GM12878 (cell line): ENCODE measurements around the gene TARS3. TPM values are rescaled to one million over a fixed set of nuclear protein-coding genes. Genes with fewer than 3 reads are reported as not detected.

Experiments used
- ATAC-seq: fragments of 200-7000 bp; cut with Tn5 transposase; 3 replicates; pipeline ENCODE4 v1.9.1; 2020; ENCODE audit warnings: mild to moderate bottlenecking, moderate library complexity
- BruUV-seq: library from RNA; stranded (reverse); fragments of 400-500 nt; replicated peaks from 2 replicates; lab custom pipeline; 2021; lab: Mats Ljungman, UMichigan
- CTCF ChIA-PET: fragments of 300-600 bp; sonication (Branson Sonifier 250); formaldehyde crosslinking; extraction: SDS; loops from one replicate; lab custom pipeline; 2021; ENCODE audit warnings: inconsistent platforms; lab: Yijun Ruan, JAX
- POLR2A ChIA-PET: fragments of 350-600 bp; formaldehyde crosslinking; extraction: SDS; loops from one replicate; lab custom pipeline; 2021; ENCODE audit warnings: inconsistent platforms; lab: Charles Lee
- RAD21 ChIA-PET: fragments of 300-600 bp; sonication (Branson Sonifier 250); formaldehyde crosslinking; loops from one replicate; lab custom pipeline; 2023; ENCODE audit warnings: antibody characterized with exemption; ENCODE audit not compliant: unreplicated experiment; lab: Charles Lee
- SMC1A ChIA-PET: fragments of 300-600 bp; sonication (Branson Sonifier 250); formaldehyde crosslinking; loops from one replicate; lab custom pipeline; 2023; ENCODE audit not compliant: unreplicated experiment, uncharacterized antibody; lab: Charles Lee
- DNase-seq: peaks from one replicate; pipeline ENCODE4 v3.0.0-alpha.2; 2011; ENCODE audit warnings: low read depth, low spot score
- FAIRE-seq: peaks from 3 replicates; lab custom pipeline; 2011; peaks lifted over from hg19 to GRCh38; lab: Jason Lieb, UNC
- H2AFZ ChIP-seq: 2 replicates; pipeline ENCODE4 v1.6.0; 2011; ENCODE audit warnings: low read depth, low read length, control low read depth; ENCODE audit not compliant: control insufficient read depth
- H3K27ac ChIP-seq: 2 replicates; pipeline ENCODE4 v1.5.1; 2011; ENCODE audit warnings: control low read depth; ENCODE audit not compliant: control insufficient read depth, insufficient read depth
- H3K27me3 ChIP-seq, 2 experiments: replicated peaks in 1 of 2; 2 replicates each; pipeline versions ENCODE4 v1.6.0 to v1.6.1; 2011; ENCODE audit warnings: low read length in 1 of 2; ENCODE audit not compliant: control insufficient read depth in 2 of 2, insufficient read depth in 2 of 2
- H3K36me3 ChIP-seq, 2 experiments: 2 replicates each; pipeline ENCODE4 v1.5.1; 2011; ENCODE audit warnings: low read length in 1 of 2; ENCODE audit not compliant: control insufficient read depth in 2 of 2, insufficient read depth in 2 of 2
- H3K4me1 ChIP-seq: 2 replicates; pipeline ENCODE4 v1.6.1; 2011; ENCODE audit warnings: mild to moderate bottlenecking, low read length, moderate library complexity, mixed read lengths; ENCODE audit not compliant: control insufficient read depth, insufficient read depth
- H3K4me2 ChIP-seq: 2 replicates; pipeline ENCODE4 v1.6.0; 2011; ENCODE audit warnings: control low read depth; ENCODE audit not compliant: control insufficient read depth, insufficient read depth
- H3K4me3 ChIP-seq: fragments of 200-600 bp; sonication (generic); 2 replicates; pipeline ENCODE4 v1.5.1; 2016
- H3K79me2 ChIP-seq: 2 replicates; pipeline ENCODE4 v1.6.0; 2011; ENCODE audit warnings: low read length; ENCODE audit not compliant: control insufficient read depth, insufficient read depth
- H3K9ac ChIP-seq: 2 replicates; pipeline ENCODE4 v1.8.0; 2011; ENCODE audit warnings: low read length, control low read depth, mixed read lengths; ENCODE audit not compliant: control insufficient read depth, insufficient read depth
- H3K9me3 ChIP-seq: replicated peaks from 3 replicates; pipeline ENCODE4 v1.5.1; 2011; ENCODE audit warnings: mild to moderate bottlenecking, low read length; ENCODE audit not compliant: control insufficient read depth, insufficient read depth
- H4K20me1 ChIP-seq: 2 replicates; pipeline ENCODE4 v1.6.0; 2011; ENCODE audit not compliant: control insufficient read depth, insufficient read depth
- CREM ChIP-seq: IDR thresholded peaks from 2 replicates; pipeline ENCODE4 v1.6.1; 2014; ENCODE audit warnings: antibody characterized with exemption, low read depth
- EED ChIP-seq: sonication (generic); IDR thresholded peaks from 2 replicates; pipeline ENCODE4 v1.6.1; 2016; ENCODE audit warnings: antibody characterized with exemption, low read depth
- IKZF2 ChIP-seq, 2 experiments: fragments of 450-650 bp; IDR thresholded peaks; 2 replicates each; pipeline ENCODE4 v1.6.1; 2017; ENCODE audit warnings: mild to moderate bottlenecking in 2 of 2, moderate library complexity in 2 of 2
- MEF2A ChIP-seq: IDR thresholded peaks from 2 replicates; pipeline ENCODE4 v1.6.1; 2011; ENCODE audit warnings: low read depth, mild to moderate bottlenecking, low read length, moderate library complexity; ENCODE audit not compliant: insufficient read depth
- NFXL1 ChIP-seq: fragments of 450-650 bp; IDR thresholded peaks from 2 replicates; pipeline ENCODE4 v1.6.1; 2017; ENCODE audit warnings: antibody characterized with exemption, mild to moderate bottlenecking, borderline replicate concordance
- PAX8 ChIP-seq: fragments of 450-650 bp; IDR thresholded peaks from 2 replicates; pipeline ENCODE4 v1.6.1; 2017; ENCODE audit warnings: mild to moderate bottlenecking, moderate library complexity
- POLR2A ChIP-seq: IDR thresholded peaks from 2 replicates; pipeline ENCODE4 v1.6.1; 2011; ENCODE audit warnings: low read depth, mild to moderate bottlenecking, low read length
- RELA ChIP-seq: fragments of 450-650 bp; IDR thresholded peaks from 2 replicates; pipeline ENCODE4 v1.8.0; 2014; ENCODE audit warnings: borderline replicate concordance; ENCODE audit not compliant: partially characterized antibody
- SIN3A ChIP-seq: IDR thresholded peaks from 2 replicates; pipeline ENCODE4 v1.6.1; 2012; ENCODE audit warnings: low read depth, low read length, improper control_type of control experiment
- TCF3 ChIP-seq: IDR thresholded peaks from 2 replicates; pipeline ENCODE4 v1.6.1; 2012; ENCODE audit warnings: low read depth, mild to moderate bottlenecking, low read length, borderline replicate concordance; ENCODE audit not compliant: insufficient read depth
- YBX1 ChIP-seq: fragments of 450-650 bp; IDR thresholded peaks from 2 replicates; pipeline ENCODE4 v1.6.1; 2016; ENCODE audit warnings: antibody characterized with exemption
- WGBS: methylation state at CpG from one replicate; pipeline ENCODE4 v1.1.6; 2016; ENCODE audit warnings: low lambda C conversion rate; ENCODE audit not compliant: insufficient replicate concordance, insufficient coverage; ENCODE audit errors: missing lambda C conversion rate; 5-methylcytosine and 5-hydroxymethylcytosine counted together
- in situ Hi-C: fragments of 300-500 bp; cut with MboI; formaldehyde crosslinking; loops from 9 replicates; pipeline ENCODE4 v1.14.3; 2018; ENCODE audit warnings: mixed read lengths
- intact Hi-C: fragments of 100-400 bp; cut with micrococcal nuclease; formaldehyde crosslinking; loops from one replicate; pipeline ENCODE4 v1.14.2; 2022; ENCODE audit not compliant: unreplicated experiment
- polyA plus RNA-seq, 11 experiments: library from polyadenylated mRNA; depleted of rRNA in 4 of 11; unstranded in 6 of 11; stranded (reverse) in 5 of 11; fragments of >200 nt; fragmentation: Nextera tagmentation in 4 of 11; fragmentation: Illumina TruSeq in 1 of 11; extraction: Ambion mirVana in 4 of 11; extraction: Trizol in 1 of 11; gene quantifications; 1 replicate in 1 of 11; 2 replicates in 10 of 11; pipeline versions ENCODE4 v1.2.1 to v1.2.3, GENCODE V29; 2011 to 2016; ENCODE audit warnings: inconsistent platforms in 2 of 11, missing spikeins in 2 of 11, low read depth in 1 of 11
- total RNA-seq, 4 experiments: library from RNA; depleted of rRNA in 3 of 4; stranded (reverse); fragments of >200 nt in 3 of 4; fragmentation: Illumina TruSeq in 1 of 4; extraction: Trizol in 1 of 4; gene quantifications; 2 replicates each; pipeline versions ENCODE4 v1.2.1 to v1.2.3, GENCODE V29; 2013 to 2021
- TF ChIP-seq, protein P1 (sequence below): fragments of 450-650 bp; IDR thresholded peaks from 2 replicates; pipeline ENCODE4 v1.6.1; 2014; ENCODE audit warnings: mild to moderate bottlenecking
- TF ChIP-seq, protein P2 (sequence below): fragments of 450-650 bp; formaldehyde crosslinking; IDR thresholded peaks from 2 replicates; pipeline ENCODE4 v1.4.0; 2020; ENCODE audit warnings: mild to moderate bottlenecking, moderate library complexity
- TF ChIP-seq, protein P3 (sequence below): fragments of 450-650 bp; formaldehyde crosslinking; IDR thresholded peaks from 2 replicates; pipeline ENCODE4 v1.5.0; 2022; ENCODE audit warnings: mild to moderate bottlenecking, missing genetic modification characterization

The TARS3 gene
- total and polyA plus RNA-seq, 10 of the 15 experiments (the other 5 are each of a cell fraction or from before 2014, with no cell fraction given), result 1.4 to 7.8 (median 5.3) TPM

DNA sequence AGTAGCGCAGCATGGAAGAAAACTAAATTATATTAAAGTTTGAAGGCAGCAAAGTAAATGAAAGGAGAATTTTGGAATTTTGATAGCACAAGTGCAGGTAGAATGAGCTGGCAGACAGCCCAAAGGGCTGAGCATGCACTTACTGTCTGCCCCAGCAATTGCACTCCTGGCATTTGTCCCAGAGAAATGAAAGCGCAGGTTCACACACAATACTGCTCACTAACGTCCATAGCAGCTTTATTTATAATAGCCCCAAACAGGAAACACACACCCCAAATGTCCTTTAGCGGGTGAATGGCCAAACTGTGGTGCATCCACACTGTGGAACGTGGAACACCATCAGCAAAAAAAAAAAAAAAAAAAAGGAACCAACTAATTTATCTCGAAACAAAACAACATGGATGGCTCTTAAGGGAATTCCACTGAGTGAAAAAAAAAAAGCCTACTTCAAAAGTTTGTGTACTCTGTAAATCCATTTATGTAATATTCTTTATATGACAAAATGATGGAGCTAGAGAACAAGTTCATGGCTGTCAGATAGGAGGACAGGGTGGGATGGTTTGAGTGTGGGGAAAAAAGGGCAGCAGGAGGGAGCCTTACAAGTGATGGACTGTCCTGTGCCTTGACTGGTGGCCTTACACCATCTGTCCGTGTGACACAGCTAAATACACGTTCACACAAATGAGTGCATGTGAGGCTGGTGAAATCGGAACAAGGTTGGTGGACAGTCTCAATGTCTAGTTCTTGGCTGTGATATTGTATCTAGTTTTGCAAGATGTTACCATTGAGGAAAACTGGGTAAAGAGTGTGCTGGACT lies 66.1 kb downstream of the TARS3 start:
- POLR2A ChIA-PET, result no interaction called here
- no peak for TF ChIP-seq IKZF2 (IDR thresholded peaks at IDR 0.05)
- TF ChIP-seq MEF2A, result no peak
- TF ChIP-seq, protein P1, sequence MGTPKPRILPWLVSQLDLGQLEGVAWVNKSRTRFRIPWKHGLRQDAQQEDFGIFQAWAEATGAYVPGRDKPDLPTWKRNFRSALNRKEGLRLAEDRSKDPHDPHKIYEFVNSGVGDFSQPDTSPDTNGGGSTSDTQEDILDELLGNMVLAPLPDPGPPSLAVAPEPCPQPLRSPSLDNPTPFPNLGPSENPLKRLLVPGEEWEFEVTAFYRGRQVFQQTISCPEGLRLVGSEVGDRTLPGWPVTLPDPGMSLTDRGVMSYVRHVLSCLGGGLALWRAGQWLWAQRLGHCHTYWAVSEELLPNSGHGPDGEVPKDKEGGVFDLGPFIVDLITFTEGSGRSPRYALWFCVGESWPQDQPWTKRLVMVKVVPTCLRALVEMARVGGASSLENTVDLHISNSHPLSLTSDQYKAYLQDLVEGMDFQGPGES, result no peak
- TF ChIP-seq NFXL1, result no peak
- TF ChIP-seq YBX1, result no peak
- TF ChIP-seq POLR2A, result no peak
- no peak for TF ChIP-seq EED
- no peak for TF ChIP-seq RELA
- no peak for TF ChIP-seq SIN3A
- no peak for TF ChIP-seq CREM
- no peak for TF ChIP-seq PAX8
- TF ChIP-seq, protein P2, sequence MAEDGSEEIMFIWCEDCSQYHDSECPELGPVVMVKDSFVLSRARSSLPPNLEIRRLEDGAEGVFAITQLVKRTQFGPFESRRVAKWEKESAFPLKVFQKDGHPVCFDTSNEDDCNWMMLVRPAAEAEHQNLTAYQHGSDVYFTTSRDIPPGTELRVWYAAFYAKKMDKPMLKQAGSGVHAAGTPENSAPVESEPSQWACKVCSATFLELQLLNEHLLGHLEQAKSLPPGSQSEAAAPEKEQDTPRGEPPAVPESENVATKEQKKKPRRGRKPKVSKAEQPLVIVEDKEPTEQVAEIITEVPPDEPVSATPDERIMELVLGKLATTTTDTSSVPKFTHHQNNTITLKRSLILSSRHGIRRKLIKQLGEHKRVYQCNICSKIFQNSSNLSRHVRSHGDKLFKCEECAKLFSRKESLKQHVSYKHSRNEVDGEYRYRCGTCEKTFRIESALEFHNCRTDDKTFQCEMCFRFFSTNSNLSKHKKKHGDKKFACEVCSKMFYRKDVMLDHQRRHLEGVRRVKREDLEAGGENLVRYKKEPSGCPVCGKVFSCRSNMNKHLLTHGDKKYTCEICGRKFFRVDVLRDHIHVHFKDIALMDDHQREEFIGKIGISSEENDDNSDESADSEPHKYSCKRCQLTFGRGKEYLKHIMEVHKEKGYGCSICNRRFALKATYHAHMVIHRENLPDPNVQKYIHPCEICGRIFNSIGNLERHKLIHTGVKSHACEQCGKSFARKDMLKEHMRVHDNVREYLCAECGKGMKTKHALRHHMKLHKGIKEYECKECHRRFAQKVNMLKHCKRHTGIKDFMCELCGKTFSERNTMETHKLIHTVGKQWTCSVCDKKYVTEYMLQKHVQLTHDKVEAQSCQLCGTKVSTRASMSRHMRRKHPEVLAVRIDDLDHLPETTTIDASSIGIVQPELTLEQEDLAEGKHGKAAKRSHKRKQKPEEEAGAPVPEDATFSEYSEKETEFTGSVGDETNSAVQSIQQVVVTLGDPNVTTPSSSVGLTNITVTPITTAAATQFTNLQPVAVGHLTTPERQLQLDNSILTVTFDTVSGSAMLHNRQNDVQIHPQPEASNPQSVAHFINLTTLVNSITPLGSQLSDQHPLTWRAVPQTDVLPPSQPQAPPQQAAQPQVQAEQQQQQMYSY (CRISPR knock-in tag), result no peak
- TF ChIP-seq TCF3, result no peak
- TF ChIP-seq, protein P3, sequence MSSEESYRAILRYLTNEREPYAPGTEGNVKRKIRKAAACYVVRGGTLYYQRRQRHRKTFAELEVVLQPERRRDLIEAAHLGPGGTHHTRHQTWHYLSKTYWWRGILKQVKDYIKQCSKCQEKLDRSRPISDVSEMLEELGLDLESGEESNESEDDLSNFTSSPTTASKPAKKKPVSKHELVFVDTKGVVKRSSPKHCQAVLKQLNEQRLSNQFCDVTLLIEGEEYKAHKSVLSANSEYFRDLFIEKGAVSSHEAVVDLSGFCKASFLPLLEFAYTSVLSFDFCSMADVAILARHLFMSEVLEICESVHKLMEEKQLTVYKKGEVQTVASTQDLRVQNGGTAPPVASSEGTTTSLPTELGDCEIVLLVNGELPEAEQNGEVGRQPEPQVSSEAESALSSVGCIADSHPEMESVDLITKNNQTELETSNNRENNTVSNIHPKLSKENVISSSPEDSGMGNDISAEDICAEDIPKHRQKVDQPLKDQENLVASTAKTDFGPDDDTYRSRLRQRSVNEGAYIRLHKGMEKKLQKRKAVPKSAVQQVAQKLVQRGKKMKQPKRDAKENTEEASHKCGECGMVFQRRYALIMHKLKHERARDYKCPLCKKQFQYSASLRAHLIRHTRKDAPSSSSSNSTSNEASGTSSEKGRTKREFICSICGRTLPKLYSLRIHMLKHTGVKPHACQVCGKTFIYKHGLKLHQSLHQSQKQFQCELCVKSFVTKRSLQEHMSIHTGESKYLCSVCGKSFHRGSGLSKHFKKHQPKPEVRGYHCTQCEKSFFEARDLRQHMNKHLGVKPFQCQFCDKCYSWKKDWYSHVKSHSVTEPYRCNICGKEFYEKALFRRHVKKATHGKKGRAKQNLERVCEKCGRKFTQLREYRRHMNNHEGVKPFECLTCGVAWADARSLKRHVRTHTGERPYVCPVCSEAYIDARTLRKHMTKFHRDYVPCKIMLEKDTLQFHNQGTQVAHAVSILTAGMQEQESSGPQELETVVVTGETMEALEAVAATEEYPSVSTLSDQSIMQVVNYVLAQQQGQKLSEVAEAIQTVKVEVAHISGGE (CRISPR knock-in tag), result no peak

More for the DNA sequence above, 66.1 kb downstream of the TARS3 start:
- no peaks in the 10 kb centered on the region for H3K27me3 ChIP-seq
- BruUV-seq, result no TSS peak
- no peak overlapping the region for H3K4me3 ChIP-seq
- no peaks in the 10 kb centered on the region for H3K79me2 ChIP-seq
- 0 out of 4 replicates have a peak, but pooled peaks cover 0 to 2% of the 10 kb centered on the region in 2 experiments for H3K36me3 ChIP-seq
- FAIRE-seq, result no peak
- no peaks in the 10 kb centered on the region for H4K20me1 ChIP-seq
- no peaks in the 10 kb centered on the region for H3K9me3 ChIP-seq
- no peak for ATAC-seq
- intact Hi-C loops, result no loop called here
- no peak overlapping the region for H3K4me2 ChIP-seq
- SMC1A ChIA-PET, result interaction anchor here (0.7 to 2.4 kb wide), 2 partner anchors 10 kb away, joined by 5 to 7 read pairs; no protein-coding TSS in a partner anchor
- H3K27ac ChIP-seq, result no peak overlapping the region
- 76% methylated on average over 9 of the region's 9 CpGs for WGBS
- in situ Hi-C loops, result no loop called here
- CTCF ChIA-PET, result interaction anchor here (1.7 to 6.7 kb wide), 2 partner anchors 10 to 17 kb away, joined by 5 to 57 read pairs; no protein-coding TSS in a partner anchor
- no peak overlapping the region for H3K9ac ChIP-seq
- RAD21 ChIA-PET, result no interaction called here
- peaks cover 3% of the 10 kb centered on the region; the same call in 1 of the 2 replicates for H3K4me1 ChIP-seq
- no peak overlapping the region; the same call in 1 of the 2 replicates for H2AFZ ChIP-seq
- DNase-seq, result no peak
